Stomach (tissue), 4 donors: ENCODE results near the gene ANGPTL3.

Experiments
- EP300 ChIP-seq: sonication (generic); formaldehyde crosslinking; IDR thresholded peaks from one replicate; pipeline ENCODE4 v1.6.1; 2017; ENCODE audit warnings: antibody characterized with exemption
- POLR2A ChIP-seq, 4 donors: fragments of 450-650 bp; IDR thresholded peaks; one replicate each; pipeline ENCODE4 v1.6.1; 2016; ENCODE audit warnings: antibody characterized with exemption in 4 of 4, control low read depth in 2 of 4, mild to moderate bottlenecking in 1 of 4, moderate library complexity in 1 of 4

- no peak for TF ChIP-seq EP300
- no peak for TF ChIP-seq POLR2A (IDR thresholded peaks at IDR 0.05)
These were observed at the start of gene ANGPTL3 for GRCh38 chr1:62597281-62597680.
